HepG2 (cell line): ENCODE data around the gene KDM8. TPM values are rescaled to one million over a fixed set of nuclear protein-coding genes. Genes with fewer than 3 reads are reported as not detected.

Source experiments
- CENPT ChIP-seq: sonication (generic); formaldehyde crosslinking; IDR thresholded peaks from 2 replicates; pipeline ENCODE4 v1.8.0; 2022; ENCODE audit warnings: low read depth, mild to moderate bottlenecking, moderate library complexity, missing genetic modification reagents
- GFI1 ChIP-seq: sonication (generic); formaldehyde crosslinking; IDR thresholded peaks from 2 replicates; pipeline ENCODE4 v1.5.0; 2020; ENCODE audit warnings: missing genetic modification reagents, mild to moderate bottlenecking, borderline replicate concordance
- HDAC6 ChIP-seq: fragments of 200-600 bp; sonication (generic); IDR thresholded peaks from 2 replicates; pipeline ENCODE4 v1.7.0; 2017; ENCODE audit warnings: mild to moderate bottlenecking, antibody characterized with exemption, low read length, low read depth
- NFIC ChIP-seq: IDR thresholded peaks from 2 replicates; pipeline ENCODE4 v1.6.1; 2012; ENCODE audit warnings: mild to moderate bottlenecking, low read length, inconsistent platforms
- RFX1 ChIP-seq: fragments of 450-650 bp; IDR thresholded peaks from 2 replicates; pipeline ENCODE4 v1.6.1; 2017
- RNF2 ChIP-seq: fragments of 450-650 bp; conservative IDR thresholded peaks from 2 replicates; pipeline ENCODE4 v1.6.1; 2016; ENCODE audit warnings: low read depth
- SALL1 ChIP-seq: sonication (generic); formaldehyde crosslinking; IDR thresholded peaks from 2 replicates; pipeline ENCODE4 v1.8.0; 2022; ENCODE audit warnings: mild to moderate bottlenecking, missing genetic modification reagents
- SPEN ChIP-seq: sonication (generic); formaldehyde crosslinking; IDR thresholded peaks from 2 replicates; pipeline ENCODE4 v1.5.1; 2020; ENCODE audit warnings: low read depth, mild to moderate bottlenecking, missing genetic modification reagents
- TBX2 ChIP-seq: sonication (generic); formaldehyde crosslinking; IDR thresholded peaks from 2 replicates; pipeline ENCODE4 v1.5.0; 2020; ENCODE audit warnings: missing genetic modification reagents, mild to moderate bottlenecking, borderline replicate concordance
- TEAD3 ChIP-seq: optimal IDR thresholded peaks from 2 replicates; pipeline ENCODE3; 2016; ENCODE audit warnings: borderline replicate concordance
- TERF1 ChIP-seq: sonication (generic); formaldehyde crosslinking; IDR thresholded peaks from 2 replicates; pipeline ENCODE4 v1.8.0; 2022; ENCODE audit warnings: mild to moderate bottlenecking, missing genetic modification reagents, moderate library complexity
- XRCC5 ChIP-seq: fragments of 200-400 bp; formaldehyde crosslinking; optimal IDR thresholded peaks from 2 replicates; pipeline ENCODE3; 2017; ENCODE audit warnings: mild to moderate bottlenecking, low read length
- ZBTB1 ChIP-seq: sonication (generic); formaldehyde crosslinking; IDR thresholded peaks from 2 replicates; pipeline ENCODE4 v1.4.0; 2020; ENCODE audit warnings: missing genetic modification reagents, borderline replicate concordance
- ZBTB7B ChIP-seq: sonication (generic); formaldehyde crosslinking; IDR thresholded peaks from 2 replicates; pipeline ENCODE4 v1.4.0; 2020; ENCODE audit warnings: missing genetic modification reagents
- ZFP82 ChIP-seq: sonication (generic); formaldehyde crosslinking; IDR thresholded peaks from 2 replicates; pipeline ENCODE4 v1.5.1; 2020; ENCODE audit warnings: mild to moderate bottlenecking, missing genetic modification reagents, borderline replicate concordance
- ZFY ChIP-seq: sonication (generic); formaldehyde crosslinking; IDR thresholded peaks from 2 replicates; pipeline ENCODE4 v1.4.0; 2020; ENCODE audit warnings: missing genetic modification reagents
- ZNF3 ChIP-seq: IDR thresholded peaks from 2 replicates; pipeline ENCODE4 v1.7.0; 2017; ENCODE audit warnings: inconsistent platforms
- ZNF503 ChIP-seq: sonication (generic); formaldehyde crosslinking; IDR thresholded peaks from 2 replicates; pipeline ENCODE4 v1.4.0; 2020; ENCODE audit warnings: missing genetic modification reagents
- ZNF510 ChIP-seq: sonication (generic); formaldehyde crosslinking; IDR thresholded peaks from 2 replicates; pipeline ENCODE4 v1.4.0; 2020; ENCODE audit warnings: low read depth, mild to moderate bottlenecking, missing genetic modification reagents
- ZNF562 ChIP-seq: sonication (generic); formaldehyde crosslinking; IDR thresholded peaks from 2 replicates; pipeline ENCODE4 v1.8.0; 2022; ENCODE audit warnings: missing genetic modification reagents, borderline replicate concordance
- ZNF703 ChIP-seq: sonication (generic); formaldehyde crosslinking; IDR thresholded peaks from 2 replicates; pipeline ENCODE4 v1.5.1; 2020; ENCODE audit warnings: missing genetic modification reagents, mild to moderate bottlenecking, moderate library complexity, borderline replicate concordance
- ZNF724P ChIP-seq: sonication (generic); formaldehyde crosslinking; IDR thresholded peaks from 2 replicates; pipeline ENCODE4 v1.8.0; 2022; ENCODE audit warnings: missing genetic modification reagents, borderline replicate concordance
- ZNF747 ChIP-seq: sonication (generic); formaldehyde crosslinking; IDR thresholded peaks from 2 replicates; pipeline ENCODE4 v1.8.1; 2023; ENCODE audit warnings: missing genetic modification reagents, mild to moderate bottlenecking, borderline replicate concordance
- polyA plus RNA-seq, 8 experiments: library from polyadenylated mRNA; depleted of rRNA in 3 of 8; stranded (reverse) in 7 of 8; unstranded in 1 of 8; fragments of >200 nt; fragmentation: Illumina TruSeq in 4 of 8; extraction: Trizol in 4 of 8; gene quantifications; 2 replicates each; pipeline versions ENCODE4 v1.2.1 to v1.2.3, GENCODE V29; 2011 to 2016; ENCODE audit warnings: low read depth in 4 of 8, missing spikeins in 1 of 8, mixed read lengths in 1 of 8; ENCODE audit not compliant: insufficient read depth in 1 of 8
- total RNA-seq, 5 experiments: library from RNA; depleted of rRNA; stranded (reverse); fragments of >200 nt; fragmentation: Illumina TruSeq; extraction: Trizol; gene quantifications; 2 replicates each; pipeline ENCODE4 v1.2.3, GENCODE V29; 2016; ENCODE audit warnings: low read depth in 1 of 5
- TF ChIP-seq, protein P1 (sequence below): sonication (generic); formaldehyde crosslinking; IDR thresholded peaks from 2 replicates; pipeline ENCODE4 v1.5.1; 2020; ENCODE audit warnings: mild to moderate bottlenecking, moderate library complexity, missing genetic modification reagents
- TF ChIP-seq, protein P2 (sequence below): sonication (generic); formaldehyde crosslinking; IDR thresholded peaks from 2 replicates; pipeline ENCODE4 v1.4.0; 2020; ENCODE audit warnings: missing genetic modification reagents

KDM8 gene
- total and polyA plus RNA-seq, 2 of the 13 experiments (the other 11 are each of a cell fraction or from before 2014, with no cell fraction given): 3.3 to 8.6 TPM

- TF ChIP-seq GFI1 (peak; percentile 70; the same call in 1 of the 2 replicates), ZBTB1 (no peak), ZNF724P (CRISPR knock-in tag) (no peak), ZNF3 (CRISPR knock-in tag) (no peak), HDAC6 (no peak), TBX2 (CRISPR knock-in tag) (no peak), ZNF703 (CRISPR knock-in tag) (no peak), CENPT (CRISPR knock-in tag) (no peak), XRCC5 (no peak), RNF2 (no peak), RFX1 (no peak), ZNF510 (CRISPR knock-in tag) (0 out of 2 replicates have a peak, but pooled peaks have one; percentile 8), ZFP82 (CRISPR knock-in tag) (0 out of 2 replicates have a peak, but pooled peaks have one; percentile 11), SALL1 (CRISPR knock-in tag) (peak; percentile 53; the same call in 1 of the 2 replicates), NFIC (peak; percentile 46; the same call in 1 of the 2 replicates), ZBTB7B (CRISPR knock-in tag) (peak; percentile 51; the same call in 1 of the 2 replicates), TEAD3 (CRISPR knock-in tag) (peak; percentile 57), SPEN (CRISPR knock-in tag) (peak; percentile 64; the same call in 1 of the 2 replicates), TERF1 (CRISPR knock-in tag) (no peak), ZNF562 (no peak), ZNF747 (no peak), ZNF503 (no peak), ZFY (CRISPR knock-in tag) (peak; percentile 39)
- TF ChIP-seq, protein P1, sequence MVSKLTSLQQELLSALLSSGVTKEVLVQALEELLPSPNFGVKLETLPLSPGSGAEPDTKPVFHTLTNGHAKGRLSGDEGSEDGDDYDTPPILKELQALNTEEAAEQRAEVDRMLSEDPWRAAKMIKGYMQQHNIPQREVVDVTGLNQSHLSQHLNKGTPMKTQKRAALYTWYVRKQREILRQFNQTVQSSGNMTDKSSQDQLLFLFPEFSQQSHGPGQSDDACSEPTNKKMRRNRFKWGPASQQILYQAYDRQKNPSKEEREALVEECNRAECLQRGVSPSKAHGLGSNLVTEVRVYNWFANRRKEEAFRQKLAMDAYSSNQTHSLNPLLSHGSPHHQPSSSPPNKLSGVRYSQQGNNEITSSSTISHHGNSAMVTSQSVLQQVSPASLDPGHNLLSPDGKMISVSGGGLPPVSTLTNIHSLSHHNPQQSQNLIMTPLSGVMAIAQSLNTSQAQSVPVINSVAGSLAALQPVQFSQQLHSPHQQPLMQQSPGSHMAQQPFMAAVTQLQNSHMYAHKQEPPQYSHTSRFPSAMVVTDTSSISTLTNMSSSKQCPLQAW (CRISPR knock-in tag): no peak
- TF ChIP-seq, protein P2, sequence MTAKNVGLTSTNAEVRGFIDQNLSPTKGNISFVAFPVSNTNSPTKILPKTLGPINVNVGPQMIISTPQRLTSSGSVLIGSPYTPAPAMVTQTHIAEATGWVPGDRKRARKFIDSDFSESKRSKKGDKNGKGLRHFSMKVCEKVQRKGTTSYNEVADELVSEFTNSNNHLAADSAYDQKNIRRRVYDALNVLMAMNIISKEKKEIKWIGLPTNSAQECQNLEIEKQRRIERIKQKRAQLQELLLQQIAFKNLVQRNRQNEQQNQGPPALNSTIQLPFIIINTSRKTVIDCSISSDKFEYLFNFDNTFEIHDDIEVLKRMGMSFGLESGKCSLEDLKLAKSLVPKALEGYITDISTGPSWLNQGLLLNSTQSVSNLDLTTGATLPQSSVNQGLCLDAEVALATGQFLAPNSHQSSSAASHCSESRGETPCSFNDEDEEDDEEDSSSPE (CRISPR knock-in tag): no peak
Observed at GRCh38 chr16:27269300-27270150, 66.2 kb downstream of the KDM8 start (continued).
